Lung (tissue), 12 donors: ENCODE results near the gene PLA2G2A. TPM values are rescaled to one million over a fixed set of nuclear protein-coding genes. Genes with fewer than 3 reads are reported as not detected.

Experiments
- ATAC-seq: fragments of 200-7000 bp; cut with Tn5 transposase; one replicate; pipeline ENCODE4 v1.9.1; 2020; ENCODE audit warnings: moderate number of reproducible peaks; ENCODE audit not compliant: insufficient read depth, low FRiP score
- DNase-seq, 3 donors: peaks; one replicate each; pipeline ENCODE4 v3.0.0-alpha.2; 2013 to 2017
- H3K27ac ChIP-seq, 2 donors: one replicate each; pipeline ENCODE4 v1.5.1; 2013; ENCODE audit warnings: mild to moderate bottlenecking in 2 of 2, moderate library complexity in 2 of 2, control low read depth in 1 of 2, inconsistent platforms in 1 of 2, low read depth in 1 of 2, low read length in 1 of 2
- H3K27me3 ChIP-seq, 3 donors: one replicate each; pipeline ENCODE4 v1.5.1; 2013; ENCODE audit warnings: low read length in 2 of 3; ENCODE audit not compliant: control insufficient read depth in 3 of 3, insufficient read depth in 3 of 3
- H3K36me3 ChIP-seq, 4 donors: one replicate each; pipeline ENCODE4 v1.5.1; 2013; ENCODE audit warnings: low read length in 4 of 4, mild to moderate bottlenecking in 1 of 4, moderate library complexity in 1 of 4; ENCODE audit not compliant: control insufficient read depth in 4 of 4, insufficient read depth in 4 of 4
- H3K4me1 ChIP-seq, 5 donors: one replicate each; pipeline ENCODE4 v1.5.1; 2013; ENCODE audit warnings: low read length in 5 of 5, mild to moderate bottlenecking in 2 of 5, moderate library complexity in 1 of 5; ENCODE audit not compliant: control insufficient read depth in 5 of 5, insufficient read depth in 5 of 5
- H3K4me3 ChIP-seq: one replicate; pipeline ENCODE4 v1.5.1; 2013; ENCODE audit warnings: mild to moderate bottlenecking, control low read depth, moderate library complexity
- H3K9ac ChIP-seq, 2 donors: one replicate each; pipeline ENCODE4 v1.5.1; 2013; ENCODE audit warnings: low read length in 2 of 2, control low read depth in 1 of 2; ENCODE audit not compliant: insufficient read depth in 1 of 2
- H3K9me3 ChIP-seq, 4 donors: one replicate each; pipeline ENCODE4 v1.5.1; 2013; ENCODE audit warnings: low read length in 3 of 4, mild to moderate bottlenecking in 1 of 4, moderate library complexity in 1 of 4; ENCODE audit not compliant: control insufficient read depth in 4 of 4, insufficient read depth in 3 of 4
- WGBS, 2 donors: extraction: QIAGEN DNeasy Blood & Tissue Kit; methylation state at CpG; one replicate each; pipeline ENCODE4 v1.1.7; 2013; 5-methylcytosine and 5-hydroxymethylcytosine counted together
- polyA plus RNA-seq, 2 donors: library from polyadenylated mRNA; stranded (reverse); fragments of 200-250 nt; gene quantifications; one replicate each; pipeline ENCODE4 v1.2.1, GENCODE V29; 2013
- total RNA-seq, 2 donors: library from RNA; depleted of rRNA in 1 of 2; stranded (reverse); fragments of >200 nt in 1 of 2; gene quantifications; one replicate each; pipeline ENCODE4 v1.2.1, GENCODE V29; 2014 to 2021
- TF ChIP-seq, protein P1 (sequence below): IDR thresholded peaks from 2 replicates; pipeline ENCODE4 v1.5.1; 2012; ENCODE audit warnings: mild to moderate bottlenecking; ENCODE audit errors: control extremely low read depth, extremely low read depth
- donor health status: control.
- donor health status: control.
- donor health status: Bipolar disorder and iron deficiency.
- donor health status: healthy.
- donor health status: DM: yes; HTN: yes; CAD: no.

PLA2G2A gene
- total and polyA plus RNA-seq, 4 donors, result 1.8 to 168 (median 31.3) TPM

DNA sequence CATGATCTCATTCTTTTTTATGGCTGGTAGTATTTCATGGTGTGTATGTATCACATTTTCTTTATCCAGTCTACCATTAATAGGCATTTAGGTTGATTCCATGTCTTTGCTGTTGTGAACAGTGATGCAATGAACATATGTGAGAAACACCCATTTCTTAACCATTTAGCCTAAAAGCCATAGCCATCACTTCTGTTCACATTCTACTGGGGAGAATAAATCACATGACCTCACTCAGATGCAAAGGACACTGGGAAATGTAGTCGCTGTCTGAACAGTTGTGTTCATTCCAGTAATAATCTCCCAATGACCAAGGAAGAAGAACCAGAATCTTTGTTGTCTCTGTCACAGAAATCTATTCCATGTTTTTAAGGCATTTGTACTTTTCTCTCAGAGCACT is 40.9 kb downstream of the PLA2G2A start:
- H3K4me3 ChIP-seq, result no peak overlapping the region
- WGBS, 2 donors, result 82 to 95% methylated on average over 1 of the region's 1 CpG

DNA sequence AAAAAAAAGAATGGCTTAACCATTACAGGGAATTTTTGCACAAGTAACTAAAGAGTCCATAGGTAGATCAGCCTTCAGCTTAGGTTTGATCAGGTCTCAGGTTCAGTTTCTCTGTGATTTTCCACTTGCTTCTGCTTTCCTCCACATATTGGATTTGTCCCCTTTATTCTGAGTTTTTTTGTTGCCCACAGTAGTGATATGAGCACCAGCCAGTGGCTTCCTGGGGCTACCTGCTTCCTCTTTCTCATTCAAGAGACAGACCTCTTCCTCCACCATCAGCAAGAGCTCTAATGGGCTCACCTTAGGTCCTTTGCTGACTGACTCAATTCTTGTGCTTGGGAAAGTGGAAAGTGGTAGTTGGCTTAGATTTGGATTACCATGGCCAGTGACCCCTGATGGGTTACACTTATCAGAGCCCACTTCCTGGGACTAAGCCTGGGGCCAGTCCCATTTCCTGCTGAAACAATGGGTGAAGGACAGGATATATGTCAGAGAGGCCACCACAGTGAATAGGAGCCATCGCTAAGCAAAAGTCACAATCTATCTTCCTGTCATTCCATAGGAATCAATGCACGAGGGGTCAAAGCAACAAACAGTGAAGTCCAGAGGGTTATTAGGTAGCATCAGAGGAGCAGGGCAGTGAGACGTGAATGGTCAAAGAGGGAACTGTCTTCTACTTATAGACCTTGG is 43.2 kb downstream of the PLA2G2A start:
- no peaks in the 10 kb centered on the region for H3K4me1 ChIP-seq
- 41 to 66% methylated on average over 3 of the region's 3 CpGs for WGBS, 2 donors
- DNase-seq, result no peak

More for the DNA sequence above, 40.9 kb downstream of the PLA2G2A start:
- Histone ChIP-seq H3K4me1 (no peaks in the 10 kb centered on the region), H3K27ac (no peak overlapping the region), H3K36me3 (no peaks in the 10 kb centered on the region), H3K9ac (no peak overlapping the region), H3K9me3 (peaks cover 0 to 5% (median 0%) of the 10 kb centered on the region in 4 donors), H3K27me3 (peaks cover 0 to 3% (median 0%) of the 10 kb centered on the region in 3 donors)
- no peak for DNase-seq
- TF ChIP-seq, protein P1, sequence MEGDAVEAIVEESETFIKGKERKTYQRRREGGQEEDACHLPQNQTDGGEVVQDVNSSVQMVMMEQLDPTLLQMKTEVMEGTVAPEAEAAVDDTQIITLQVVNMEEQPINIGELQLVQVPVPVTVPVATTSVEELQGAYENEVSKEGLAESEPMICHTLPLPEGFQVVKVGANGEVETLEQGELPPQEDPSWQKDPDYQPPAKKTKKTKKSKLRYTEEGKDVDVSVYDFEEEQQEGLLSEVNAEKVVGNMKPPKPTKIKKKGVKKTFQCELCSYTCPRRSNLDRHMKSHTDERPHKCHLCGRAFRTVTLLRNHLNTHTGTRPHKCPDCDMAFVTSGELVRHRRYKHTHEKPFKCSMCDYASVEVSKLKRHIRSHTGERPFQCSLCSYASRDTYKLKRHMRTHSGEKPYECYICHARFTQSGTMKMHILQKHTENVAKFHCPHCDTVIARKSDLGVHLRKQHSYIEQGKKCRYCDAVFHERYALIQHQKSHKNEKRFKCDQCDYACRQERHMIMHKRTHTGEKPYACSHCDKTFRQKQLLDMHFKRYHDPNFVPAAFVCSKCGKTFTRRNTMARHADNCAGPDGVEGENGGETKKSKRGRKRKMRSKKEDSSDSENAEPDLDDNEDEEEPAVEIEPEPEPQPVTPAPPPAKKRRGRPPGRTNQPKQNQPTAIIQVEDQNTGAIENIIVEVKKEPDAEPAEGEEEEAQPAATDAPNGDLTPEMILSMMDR, result no peak
- ATAC-seq, result no peak

DNA sequence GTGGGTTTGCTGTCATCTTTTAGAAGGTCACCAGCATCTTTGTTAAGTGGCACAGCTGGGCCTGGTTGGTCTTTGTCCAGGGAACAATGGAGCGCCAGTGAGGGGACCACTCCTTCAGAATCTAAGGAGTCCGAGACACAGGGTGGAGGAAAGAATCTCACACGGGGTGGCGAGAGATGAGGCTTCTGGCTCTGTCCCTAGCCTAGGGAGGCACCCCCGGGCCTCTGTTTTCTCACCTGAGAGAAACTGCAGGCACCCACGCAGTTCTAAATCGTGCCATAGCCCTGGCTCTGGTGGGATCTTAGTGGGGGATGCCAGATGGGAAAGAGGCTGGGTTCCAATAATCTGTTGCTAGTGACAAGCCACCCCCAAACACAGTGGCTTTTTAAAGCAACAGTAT is 45.1 kb downstream of the PLA2G2A start:
- H3K27ac ChIP-seq, result no peak overlapping the region
- whole genome bisulfite sequencing, 2 donors, result 87 to 90% methylated on average over 7 of the region's 7 CpGs
- H3K27me3 ChIP-seq, result peaks cover 0 to 3% (median 0%) of the 10 kb centered on the region in 3 donors
- no peak overlapping the region for H3K9ac ChIP-seq
- no peak overlapping the region for H3K4me3 ChIP-seq
- TF ChIP-seq, protein P1, result no peak
- no peaks in the 10 kb centered on the region for H3K36me3 ChIP-seq
- ATAC-seq (no peak), DNase-seq (no peak)
- no peaks in the 10 kb centered on the region for H3K4me1 ChIP-seq
- H3K9me3 ChIP-seq, result peaks cover 0 to 16% (median 10%) of the 10 kb centered on the region in 4 donors

More for the DNA sequence above, 43.2 kb downstream of the PLA2G2A start:
- H3K9ac ChIP-seq, result no peak overlapping the region
- H3K9me3 ChIP-seq, result peaks cover 0 to 12% (median 9%) of the 10 kb centered on the region in 4 donors
- TF ChIP-seq, protein P1, result no peak
- no peak overlapping the region for H3K4me3 ChIP-seq
- no peak overlapping the region for H3K27ac ChIP-seq
- ATAC-seq, result no peak
- H3K27me3 ChIP-seq, result peaks cover 0 to 3% (median 0%) of the 10 kb centered on the region in 3 donors
- no peaks in the 10 kb centered on the region for H3K36me3 ChIP-seq
